Fibroblast of lung (primary cell): Measurements from ENCODE around the gene ZC3H11A.

Experiments
- EZH2 ChIP-seq: IDR thresholded peaks from 2 replicates; pipeline ENCODE4 v1.5.1; 2012; ENCODE audit warnings: low read length, control low read depth, mild to moderate bottlenecking; ENCODE audit errors: missing control alignments
- TF ChIP-seq, protein P1 (sequence below), 2 donors: IDR thresholded peaks in 1 of 2; conservative IDR thresholded peaks in 1 of 2; 1 replicate in 1 of 2; 2 replicates in 1 of 2; pipeline ENCODE4 v1.5.1; 2011 to 2012; ENCODE audit warnings: low read length in 2 of 2, control low read depth in 1 of 2, inconsistent platforms in 1 of 2, low read depth in 1 of 2, mild to moderate bottlenecking in 1 of 2

DNA sequence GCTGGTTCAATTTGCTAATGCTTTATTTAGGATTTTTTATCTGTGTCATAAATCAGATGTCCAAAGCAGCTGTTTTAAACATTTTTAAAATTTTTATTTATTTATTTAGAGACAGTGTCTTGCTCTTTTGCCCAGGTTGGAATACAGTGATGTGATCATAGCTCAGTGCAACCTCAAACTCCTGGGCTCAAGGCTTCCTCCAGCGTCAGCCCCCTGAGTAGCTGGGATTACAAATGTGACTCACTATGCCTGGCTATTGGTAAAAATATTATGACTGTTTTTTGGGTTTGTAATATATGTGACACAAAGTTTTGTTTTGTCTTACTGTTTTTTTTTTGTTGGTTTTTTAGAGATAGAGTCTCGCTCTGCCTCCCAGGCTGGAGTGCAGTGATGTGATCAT is 11.8 kb downstream of the ZC3H11A start:
- TF ChIP-seq, protein P1, sequence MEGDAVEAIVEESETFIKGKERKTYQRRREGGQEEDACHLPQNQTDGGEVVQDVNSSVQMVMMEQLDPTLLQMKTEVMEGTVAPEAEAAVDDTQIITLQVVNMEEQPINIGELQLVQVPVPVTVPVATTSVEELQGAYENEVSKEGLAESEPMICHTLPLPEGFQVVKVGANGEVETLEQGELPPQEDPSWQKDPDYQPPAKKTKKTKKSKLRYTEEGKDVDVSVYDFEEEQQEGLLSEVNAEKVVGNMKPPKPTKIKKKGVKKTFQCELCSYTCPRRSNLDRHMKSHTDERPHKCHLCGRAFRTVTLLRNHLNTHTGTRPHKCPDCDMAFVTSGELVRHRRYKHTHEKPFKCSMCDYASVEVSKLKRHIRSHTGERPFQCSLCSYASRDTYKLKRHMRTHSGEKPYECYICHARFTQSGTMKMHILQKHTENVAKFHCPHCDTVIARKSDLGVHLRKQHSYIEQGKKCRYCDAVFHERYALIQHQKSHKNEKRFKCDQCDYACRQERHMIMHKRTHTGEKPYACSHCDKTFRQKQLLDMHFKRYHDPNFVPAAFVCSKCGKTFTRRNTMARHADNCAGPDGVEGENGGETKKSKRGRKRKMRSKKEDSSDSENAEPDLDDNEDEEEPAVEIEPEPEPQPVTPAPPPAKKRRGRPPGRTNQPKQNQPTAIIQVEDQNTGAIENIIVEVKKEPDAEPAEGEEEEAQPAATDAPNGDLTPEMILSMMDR (conservative IDR thresholded peaks at IDR 0.05 in 1 of 2, IDR thresholded peaks at IDR 0.05 in 1 of 2; ENCODE audit: low read depth in 1 of 2, low read length in 2 of 2), result no peak
- no peak for TF ChIP-seq EZH2
